GM12873 (cell line): ENCODE data around the gene EDNRB.

Experiments used
- CTCF ChIP-seq: IDR thresholded peaks from 2 replicates; pipeline ENCODE4 v1.5.1; 2012; ENCODE audit warnings: low read depth, mild to moderate bottlenecking, moderate library complexity, low read length, control low read depth; ENCODE audit not compliant: insufficient read depth; ENCODE audit errors: missing control alignments

EDNRB gene

GRCh38 chr13:77908531-77908930 lies 10.1 kb downstream of the EDNRB start:
- TF ChIP-seq CTCF = no peak

GRCh38 chr13:77907666-77908341 lies 10.8 kb downstream of the EDNRB start:
- TF ChIP-seq CTCF = no peak

- TF ChIP-seq CTCF = no peak
Observed at GRCh38 chr13:77904031-77904430, 14.6 kb downstream of the EDNRB start.

- TF ChIP-seq CTCF = no peak
Observed at GRCh38 chr13:77903435-77903834, 15.2 kb downstream of the EDNRB start.

- no peak for TF ChIP-seq CTCF
Observed at GRCh38 chr13:77902319-77902963, 16.2 kb downstream of the EDNRB start.

GRCh38 chr13:77898097-77898496 lies 20.5 kb downstream of the EDNRB start:
- TF ChIP-seq CTCF = no peak

- TF ChIP-seq CTCF = no peak
Observed at GRCh38 chr13:77896977-77897376, 21.7 kb downstream of the EDNRB start.
